A673 (cell line): ENCODE results near the gene CHN1.

Experiments
- EZH2 ChIP-seq: fragments of 200-600 bp; sonication (generic); IDR thresholded peaks from 2 replicates; pipeline ENCODE4 v1.6.1; 2017; ENCODE audit warnings: borderline replicate concordance, low read depth, mild to moderate bottlenecking, mixed read lengths, antibody characterized with exemption, low read length; ENCODE audit not compliant: poor library complexity, severe bottlenecking
- TF ChIP-seq, protein P1 (sequence below): fragments of 300-800, 200-600 bp; sonication (generic); conservative IDR thresholded peaks from 2 replicates; pipeline ENCODE4 v1.5.1; 2017; ENCODE audit warnings: low read depth, mild to moderate bottlenecking, antibody characterized with exemption, low read length, moderate library complexity, mixed read lengths

DNA sequence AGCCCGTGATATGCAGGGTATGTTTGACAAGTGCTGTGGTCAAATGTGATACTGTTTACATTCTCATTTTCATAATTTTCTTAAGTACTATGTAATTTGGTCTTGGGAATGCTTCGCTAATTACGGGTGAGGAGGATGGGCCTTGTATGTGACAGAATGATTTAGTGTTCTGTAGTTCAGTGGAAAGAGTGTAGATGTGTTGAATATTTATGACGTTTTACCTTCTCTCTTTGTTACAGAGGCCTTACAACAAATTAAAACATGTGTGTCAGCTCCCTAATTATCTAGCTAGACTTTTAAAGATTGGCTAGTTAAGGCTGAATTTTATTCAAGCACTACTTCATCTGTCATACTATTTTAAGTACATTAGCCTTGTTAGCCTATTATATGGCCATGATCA, 230.3 kb downstream of the CHN1 start:
- TF ChIP-seq, protein P1, sequence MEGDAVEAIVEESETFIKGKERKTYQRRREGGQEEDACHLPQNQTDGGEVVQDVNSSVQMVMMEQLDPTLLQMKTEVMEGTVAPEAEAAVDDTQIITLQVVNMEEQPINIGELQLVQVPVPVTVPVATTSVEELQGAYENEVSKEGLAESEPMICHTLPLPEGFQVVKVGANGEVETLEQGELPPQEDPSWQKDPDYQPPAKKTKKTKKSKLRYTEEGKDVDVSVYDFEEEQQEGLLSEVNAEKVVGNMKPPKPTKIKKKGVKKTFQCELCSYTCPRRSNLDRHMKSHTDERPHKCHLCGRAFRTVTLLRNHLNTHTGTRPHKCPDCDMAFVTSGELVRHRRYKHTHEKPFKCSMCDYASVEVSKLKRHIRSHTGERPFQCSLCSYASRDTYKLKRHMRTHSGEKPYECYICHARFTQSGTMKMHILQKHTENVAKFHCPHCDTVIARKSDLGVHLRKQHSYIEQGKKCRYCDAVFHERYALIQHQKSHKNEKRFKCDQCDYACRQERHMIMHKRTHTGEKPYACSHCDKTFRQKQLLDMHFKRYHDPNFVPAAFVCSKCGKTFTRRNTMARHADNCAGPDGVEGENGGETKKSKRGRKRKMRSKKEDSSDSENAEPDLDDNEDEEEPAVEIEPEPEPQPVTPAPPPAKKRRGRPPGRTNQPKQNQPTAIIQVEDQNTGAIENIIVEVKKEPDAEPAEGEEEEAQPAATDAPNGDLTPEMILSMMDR: no peak
- no peak for TF ChIP-seq EZH2
